K562 (cell line): ENCODE results near the gene ZNF277.

Experiments used
- BDP1 ChIP-seq: IDR thresholded peaks from 3 replicates; pipeline ENCODE4 v1.6.1; 2011; ENCODE audit not compliant: insufficient read length, insufficient read depth
- FOSL1 ChIP-seq: fragments of 200-800 bp; sonication (Bioruptor generic); conservative IDR thresholded peaks from 2 replicates; pipeline ENCODE4 v1.6.1; 2016; ENCODE audit warnings: missing genetic modification characterization, missing compliant biosample characterization
- HMGN3 ChIP-seq: IDR thresholded peaks from 2 replicates; pipeline ENCODE4 v1.6.1; 2011; ENCODE audit warnings: borderline replicate concordance, low read depth, mild to moderate bottlenecking, mixed read lengths, low read length; ENCODE audit not compliant: insufficient read length; ENCODE audit errors: extremely low read depth
- ZBTB40 ChIP-seq, 2 experiments: fragments of 450-650 bp in 1 of 2; sonication (generic) in 1 of 2; formaldehyde crosslinking in 1 of 2; IDR thresholded peaks; 2 replicates each; pipeline versions ENCODE4 v1.7.1 to v1.9.0; 2016 to 2022; ENCODE audit warnings: inconsistent platforms in 1 of 2, mild to moderate bottlenecking in 1 of 2, missing genetic modification reagents in 1 of 2
- ZFX ChIP-seq: sonication (generic); formaldehyde crosslinking; IDR thresholded peaks from 2 replicates; pipeline ENCODE4 v1.8.0; 2022; ENCODE audit warnings: mild to moderate bottlenecking, missing genetic modification reagents, moderate library complexity

- TF ChIP-seq FOSL1 (no peak), ZBTB40 (IDR thresholded peaks at IDR 0.05) (no peak), ZBTB40 (CRISPR knock-in tag; IDR thresholded peaks at IDR 0.05) (no peak), ZFX (no peak), HMGN3 (no peak), BDP1 (no peak)
Measured at GRCh38 chr7:112262036-112262435, 55.5 kb downstream of the ZNF277 start.
